Tibial nerve (tissue), 4 donors: ENCODE results near the gene CUEDC1. TPM values are rescaled to one million over a fixed set of nuclear protein-coding genes. Genes with fewer than 3 reads are reported as not detected.
A peak's percentile ranks its signal among the peaks of the same experiment; 100 is the strongest.

ENCODE experiments used
- DNase-seq, 2 donors: peaks; one replicate each; pipeline ENCODE4 v3.0.0-alpha.2; 2019; ENCODE audit warnings: low spot score in 2 of 2
- H3K27ac ChIP-seq, 4 donors: fragments of 200-600 bp; sonication (generic) in 3 of 4; one replicate each; pipeline ENCODE4 v1.5.1; 2017 to 2019; ENCODE audit warnings: mild to moderate bottlenecking in 1 of 4
- H3K27me3 ChIP-seq, 2 donors: fragments of 200-600 bp; sonication (generic) in 1 of 2; one replicate each; pipeline versions ENCODE4 v1.5.1 to v1.6.0; 2017 to 2019
- H3K36me3 ChIP-seq, 3 donors: fragments of 200-600 bp; sonication (generic); one replicate each; pipeline ENCODE4 v1.5.1; 2018 to 2019
- H3K4me1 ChIP-seq, 4 donors: fragments of 200-600 bp; sonication (generic) in 3 of 4; one replicate each; pipeline ENCODE4 v1.5.1; 2017 to 2019
- H3K4me3 ChIP-seq, 4 donors: fragments of 200-600 bp; sonication (generic) in 3 of 4; one replicate each; pipeline ENCODE4 v1.5.1; 2017 to 2019; ENCODE audit warnings: mild to moderate bottlenecking in 1 of 4, moderate library complexity in 1 of 4
- H3K9me3 ChIP-seq, 4 donors: fragments of 200-600 bp; sonication (generic) in 3 of 4; one replicate each; pipeline ENCODE4 v1.5.1; 2017 to 2019
- EP300 ChIP-seq, 2 donors: sonication (generic); formaldehyde crosslinking; IDR thresholded peaks; one replicate each; pipeline ENCODE4 v1.6.1; 2017; ENCODE audit warnings: antibody characterized with exemption in 2 of 2, mild to moderate bottlenecking in 1 of 2
- POLR2A ChIP-seq, 2 donors: fragments of 450-650 bp; IDR thresholded peaks; one replicate each; pipeline ENCODE4 v1.6.1; 2017; ENCODE audit warnings: antibody characterized with exemption in 2 of 2, mild to moderate bottlenecking in 2 of 2, moderate library complexity in 2 of 2
- WGBS, 2 donors: methylation state at CpG; one replicate each; pipeline ENCODE4 v1.1.5; 2018; 5-methylcytosine and 5-hydroxymethylcytosine counted together
- total RNA-seq, 4 donors: library from RNA; depleted of rRNA; stranded (reverse); fragments of >200 nt; gene quantifications; one replicate each; pipeline ENCODE4 v1.1.0, GENCODE V29; 2016
- TF ChIP-seq, protein P1 (sequence below), 5 experiments: fragments of 200-600 bp in 3 of 5; fragments of 450-650 bp in 2 of 5; sonication (generic) in 3 of 5; IDR thresholded peaks; one replicate each; pipeline ENCODE4 v1.5.1; 2016 to 2019; ENCODE audit warnings: antibody characterized with exemption in 5 of 5, mild to moderate bottlenecking in 3 of 5, moderate library complexity in 2 of 5

Gene CUEDC1
- total RNA-seq, 4 donors from 2014 or later = 32.1 to 55.5 (median 38.8) TPM

DNA sequence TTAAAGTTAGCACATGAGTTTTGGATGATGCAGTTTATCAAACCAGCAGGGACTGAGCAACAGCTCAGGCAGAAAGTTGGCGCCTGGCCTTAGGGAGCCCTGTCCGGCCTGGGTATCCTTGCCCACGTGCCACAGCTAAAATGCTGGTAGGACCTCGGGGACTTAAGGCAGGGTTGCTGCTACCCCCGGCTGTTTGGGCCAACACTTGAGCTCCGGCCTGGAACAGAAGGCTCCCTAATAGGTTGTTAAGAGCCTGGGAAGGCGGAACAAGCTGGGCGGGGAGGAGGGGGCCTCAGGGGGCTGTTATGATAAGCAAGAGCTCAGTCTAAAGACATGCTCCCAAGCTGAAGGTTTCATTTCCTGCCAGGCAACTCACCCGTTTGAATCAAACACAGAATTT is 39.7 kb downstream of the CUEDC1 start:
- peaks cover 0 to 97% (median 60%) of the 10 kb centered on the region in 4 donors for H3K4me1 ChIP-seq
- H3K27ac ChIP-seq = peak overlapping the region in 3 of 4 donors; percentile 37 to 89 (median 75)
- no peaks in the 10 kb centered on the region for H3K36me3 ChIP-seq
- no peaks in the 10 kb centered on the region for H3K27me3 ChIP-seq
- 47 to 60% methylated on average over 7 to 9 of the region's 9 CpGs for WGBS, 2 donors
- TF ChIP-seq EP300 (IDR thresholded peaks at IDR 0.05) = no peak
- TF ChIP-seq, protein P1, sequence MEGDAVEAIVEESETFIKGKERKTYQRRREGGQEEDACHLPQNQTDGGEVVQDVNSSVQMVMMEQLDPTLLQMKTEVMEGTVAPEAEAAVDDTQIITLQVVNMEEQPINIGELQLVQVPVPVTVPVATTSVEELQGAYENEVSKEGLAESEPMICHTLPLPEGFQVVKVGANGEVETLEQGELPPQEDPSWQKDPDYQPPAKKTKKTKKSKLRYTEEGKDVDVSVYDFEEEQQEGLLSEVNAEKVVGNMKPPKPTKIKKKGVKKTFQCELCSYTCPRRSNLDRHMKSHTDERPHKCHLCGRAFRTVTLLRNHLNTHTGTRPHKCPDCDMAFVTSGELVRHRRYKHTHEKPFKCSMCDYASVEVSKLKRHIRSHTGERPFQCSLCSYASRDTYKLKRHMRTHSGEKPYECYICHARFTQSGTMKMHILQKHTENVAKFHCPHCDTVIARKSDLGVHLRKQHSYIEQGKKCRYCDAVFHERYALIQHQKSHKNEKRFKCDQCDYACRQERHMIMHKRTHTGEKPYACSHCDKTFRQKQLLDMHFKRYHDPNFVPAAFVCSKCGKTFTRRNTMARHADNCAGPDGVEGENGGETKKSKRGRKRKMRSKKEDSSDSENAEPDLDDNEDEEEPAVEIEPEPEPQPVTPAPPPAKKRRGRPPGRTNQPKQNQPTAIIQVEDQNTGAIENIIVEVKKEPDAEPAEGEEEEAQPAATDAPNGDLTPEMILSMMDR (IDR thresholded peaks at IDR 0.05) = no peak
- TF ChIP-seq POLR2A (IDR thresholded peaks at IDR 0.05) = no peak
- H3K4me3 ChIP-seq = no peak overlapping the region
- no peaks in the 10 kb centered on the region for H3K9me3 ChIP-seq
- no peak for DNase-seq

DNA sequence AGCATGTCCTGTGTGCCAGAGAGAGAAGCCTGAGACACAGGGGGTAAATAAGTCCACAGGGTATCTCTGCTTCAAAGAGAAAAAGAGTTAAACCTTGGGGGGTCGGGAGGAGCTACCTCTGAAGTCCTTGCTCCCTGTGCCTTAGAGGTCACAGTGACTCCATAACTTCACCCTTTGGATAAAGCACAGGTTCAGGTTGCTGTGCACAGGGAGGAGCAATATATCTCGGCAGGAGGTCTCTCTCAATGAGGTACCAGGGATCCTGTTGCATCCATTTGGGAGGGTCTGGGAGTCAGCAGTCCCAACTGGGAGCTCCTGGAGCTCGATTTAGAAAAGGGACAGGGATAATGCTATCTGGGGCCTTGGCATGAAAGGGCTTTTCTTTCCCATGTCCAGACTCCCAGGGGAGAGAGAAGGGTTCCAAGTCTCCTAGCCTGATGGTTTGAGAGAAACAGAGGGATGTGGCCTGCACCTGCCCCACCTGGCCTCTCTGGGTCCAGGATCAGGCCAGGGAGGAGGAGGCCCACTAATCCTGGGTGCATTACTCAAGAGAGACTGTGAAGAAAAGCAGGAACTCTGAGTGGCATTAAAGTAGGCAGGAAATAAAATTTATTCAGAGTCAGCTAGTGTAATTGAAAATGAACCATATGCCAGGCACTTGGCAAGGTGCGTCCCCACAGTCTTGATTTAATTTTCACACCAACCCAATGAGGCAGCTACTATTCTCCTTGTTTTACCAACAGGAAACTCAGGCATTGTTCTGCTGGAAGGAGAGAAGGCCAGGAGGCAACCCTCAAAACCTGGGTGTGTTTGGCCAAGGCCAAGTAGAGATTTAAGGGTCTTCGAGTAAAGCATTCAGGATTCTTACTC is 40.7 kb downstream of the CUEDC1 start:
- Histone ChIP-seq H3K27me3 (no peaks in the 10 kb centered on the region), H3K4me1 (peaks cover 0 to 99% (median 61%) of the 10 kb centered on the region in 4 donors), H3K27ac (peak overlapping the region in 3 of 4 donors; percentile 2 to 89 (median 75)), H3K36me3 (no peaks in the 10 kb centered on the region), H3K4me3 (no peak overlapping the region), H3K9me3 (no peaks in the 10 kb centered on the region)
- no peak for DNase-seq
- no peak for TF ChIP-seq POLR2A (IDR thresholded peaks at IDR 0.05)
- WGBS, 2 donors = 59 to 67% methylated on average over 5 of the region's 5 CpGs

GRCh38 chr17:57913575-57914272 is 41.5 kb downstream of the CUEDC1 start:
- H3K4me3 ChIP-seq = no peak overlapping the region
- H3K4me1 ChIP-seq = peaks cover 0 to 99% (median 62%) of the 10 kb centered on the region in 4 donors
- no peaks in the 10 kb centered on the region for H3K9me3 ChIP-seq
- no peaks in the 10 kb centered on the region for H3K36me3 ChIP-seq
- H3K27ac ChIP-seq = peak overlapping the region in 2 of 4 donors; percentile 75 to 89
- no peak for TF ChIP-seq EP300 (IDR thresholded peaks at IDR 0.05)
- TF ChIP-seq, protein P1 (IDR thresholded peaks at IDR 0.05) = no peak
- no peak for TF ChIP-seq POLR2A (IDR thresholded peaks at IDR 0.05)
- WGBS, 2 donors = 44 to 49% methylated on average over 7 of the region's 7 CpGs
- DNase-seq = no peak
- no peaks in the 10 kb centered on the region for H3K27me3 ChIP-seq

DNA sequence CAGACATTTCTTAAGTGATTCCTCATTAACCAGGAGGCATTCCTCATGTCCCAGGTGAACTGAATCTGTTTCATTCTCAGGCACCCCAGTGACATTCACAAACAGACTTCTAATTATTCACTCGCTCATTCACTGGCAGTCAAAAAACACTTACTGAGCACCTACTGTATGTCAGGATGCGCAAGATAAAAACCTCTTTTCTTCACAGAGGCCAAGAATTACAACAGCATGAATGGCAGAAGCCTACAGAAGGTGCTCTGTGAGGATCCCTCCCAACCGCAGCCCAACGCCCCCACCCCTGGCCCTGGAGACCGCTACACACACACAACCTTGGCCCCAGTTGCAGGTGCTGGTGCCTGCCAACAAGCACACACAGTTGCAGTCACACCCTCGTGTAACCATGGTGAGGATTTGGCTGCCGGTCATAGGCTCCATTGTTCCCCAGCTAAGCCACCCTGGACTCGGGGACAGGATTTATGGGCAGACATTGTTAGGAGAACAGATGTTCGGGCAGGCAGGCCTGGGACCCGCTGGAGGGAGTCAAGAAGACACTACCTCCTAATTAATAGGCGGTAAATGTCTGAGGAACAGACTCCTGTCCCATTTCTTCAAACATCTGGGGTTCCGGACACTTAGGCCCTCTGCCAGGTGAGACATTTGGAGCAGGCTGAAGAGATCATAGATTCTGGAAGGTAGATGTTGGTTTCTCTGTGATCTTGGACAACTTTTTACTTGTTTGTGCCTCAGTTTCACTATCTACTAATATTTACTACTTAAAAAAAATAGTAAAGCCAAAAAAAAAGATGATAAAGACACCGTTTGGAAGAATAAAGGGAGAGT is 43.2 kb downstream of the CUEDC1 start:
- TF ChIP-seq EP300 (IDR thresholded peaks at IDR 0.05) (peak in 1 of 2 donors; percentile 85), POLR2A (IDR thresholded peaks at IDR 0.05) (no peak)
- TF ChIP-seq, protein P1 (IDR thresholded peaks at IDR 0.05) = no peak
- DNase-seq = peak; percentile 81 to 91
- Histone ChIP-seq H3K27ac (peak overlapping the region; percentile 6 to 89 (median 60)), H3K9me3 (no peaks in the 10 kb centered on the region), H3K4me3 (no peak overlapping the region), H3K27me3 (no peaks in the 10 kb centered on the region), H3K36me3 (no peaks in the 10 kb centered on the region), H3K4me1 (peaks cover 0 to 97% (median 51%) of the 10 kb centered on the region in 4 donors)
- WGBS, 2 donors = 20 to 40% methylated on average over 12 to 13 of the region's 13 CpGs
